ENCODE measurements around the gene SAMD3.

GRCh38 chr6:130128326-130128725, 94.4 kb downstream of the SAMD3 start:
- no peak for TF ChIP-seq ZNF384 (IDR thresholded peaks at IDR 0.05)
- TF ChIP-seq SP1 (IDR thresholded peaks at IDR 0.05): no peak
- no peak for TF ChIP-seq BHLHE40 (IDR thresholded peaks at IDR 0.05; ENCODE audit: borderline replicate concordance)
- no peak for TF ChIP-seq FOXM1 (IDR thresholded peaks at IDR 0.05; ENCODE audit: borderline replicate concordance)
- TF ChIP-seq L3MBTL2 (conservative IDR thresholded peaks at IDR 0.05): no peak
- no peak for TF ChIP-seq NFRKB (IDR thresholded peaks at IDR 0.05)
- TF ChIP-seq ARNT (IDR thresholded peaks at IDR 0.05): no peak
- no peak for TF ChIP-seq TARDBP (IDR thresholded peaks at IDR 0.05)
- TF ChIP-seq, protein P1, sequence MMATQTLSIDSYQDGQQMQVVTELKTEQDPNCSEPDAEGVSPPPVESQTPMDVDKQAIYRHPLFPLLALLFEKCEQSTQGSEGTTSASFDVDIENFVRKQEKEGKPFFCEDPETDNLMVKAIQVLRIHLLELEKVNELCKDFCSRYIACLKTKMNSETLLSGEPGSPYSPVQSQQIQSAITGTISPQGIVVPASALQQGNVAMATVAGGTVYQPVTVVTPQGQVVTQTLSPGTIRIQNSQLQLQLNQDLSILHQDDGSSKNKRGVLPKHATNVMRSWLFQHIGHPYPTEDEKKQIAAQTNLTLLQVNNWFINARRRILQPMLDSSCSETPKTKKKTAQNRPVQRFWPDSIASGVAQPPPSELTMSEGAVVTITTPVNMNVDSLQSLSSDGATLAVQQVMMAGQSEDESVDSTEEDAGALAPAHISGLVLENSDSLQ (IDR thresholded peaks at IDR 0.05): no peak
- no peak for TF ChIP-seq FOXK2 (IDR thresholded peaks at IDR 0.05)
- no peak for TF ChIP-seq CTBP1 (IDR thresholded peaks at IDR 0.05; ENCODE audit: borderline replicate concordance)
